ENCODE measurements around the gene UBE2D2. TPM values are rescaled to one million over a fixed set of nuclear protein-coding genes. Genes with fewer than 3 reads are reported as not detected.

UBE2D2 gene
- total and polyA plus RNA-seq, 2 of the 13 experiments (the other 11 are each of a cell fraction or from before 2014, with no cell fraction given) = 79.1 to 109 TPM

- peak in 1 of 2 experiments; percentile 47; a peak in 1 of 4 replicates for TF ChIP-seq HMGXB4 (CRISPR knock-in tag; IDR thresholded peaks at IDR 0.05; ENCODE audit: borderline replicate concordance in 1 of 2, low read depth in 1 of 2)
- no peak for TF ChIP-seq HMGA1 (CRISPR knock-in tag; conservative IDR thresholded peaks at IDR 0.05)
- TF ChIP-seq HIC2 (CRISPR knock-in tag; IDR thresholded peaks at IDR 0.05; ENCODE audit: low read depth) = no peak
- TF ChIP-seq ZFX (CRISPR knock-in tag; IDR thresholded peaks at IDR 0.05; ENCODE audit: low read depth) = no peak; the same call in 1 of the 2 replicates
- TF ChIP-seq ZNF260 (CRISPR knock-in tag; IDR thresholded peaks at IDR 0.05; ENCODE audit: borderline replicate concordance, low read depth) = no peak
- TF ChIP-seq HNF4A (CRISPR knock-in tag; IDR thresholded peaks at IDR 0.05) = no peak
- no peak for TF ChIP-seq ZSCAN22 (CRISPR knock-in tag; IDR thresholded peaks at IDR 0.05)
- 0 out of 2 replicates have a peak, but pooled peaks have one; percentile 19 for TF ChIP-seq MXD1 (CRISPR knock-in tag; IDR thresholded peaks at IDR 0.05)
- no peak for TF ChIP-seq SUZ12 (IDR thresholded peaks at IDR 0.05; ENCODE audit: low read depth, low read length)
- TF ChIP-seq DPF2 (CRISPR knock-in tag; IDR thresholded peaks at IDR 0.05; ENCODE audit: borderline replicate concordance, low read depth) = no peak
- TF ChIP-seq TMF1 (CRISPR knock-in tag; IDR thresholded peaks at IDR 0.05; ENCODE audit: low read depth) = no peak
- peak; percentile 31; the same call in 1 of the 2 replicates for TF ChIP-seq ARID5B (CRISPR knock-in tag; IDR thresholded peaks at IDR 0.05)
- TF ChIP-seq ZBTB10 (CRISPR knock-in tag; IDR thresholded peaks at IDR 0.05; ENCODE audit: borderline replicate concordance) = no peak
- peak; percentile 35; the same call in 1 of the 2 replicates for TF ChIP-seq UBTF (CRISPR knock-in tag; IDR thresholded peaks at IDR 0.05)
Measured at GRCh38 chr5:139650031-139650688, 89.0 kb downstream of the UBE2D2 start (continued).
